Measurements from ENCODE around the gene GPR142. TPM values are rescaled to one million over a fixed set of nuclear protein-coding genes. Genes with fewer than 3 reads are reported as not detected.

The GPR142 gene
- total and polyA plus RNA-seq, 2 of the 13 experiments (the other 11 are each of a cell fraction or from before 2014, with no cell fraction given) = not detected

GRCh38 chr17:74373838-74374606, 6.7 kb downstream of the GPR142 start (continued):
- TF ChIP-seq ZNF775 (CRISPR knock-in tag; IDR thresholded peaks at IDR 0.05; ENCODE audit: borderline replicate concordance) (no peak), ZNF550 (CRISPR knock-in tag; IDR thresholded peaks at IDR 0.05; ENCODE audit: borderline replicate concordance) (no peak), XBP1 (CRISPR knock-in tag; IDR thresholded peaks at IDR 0.05) (no peak), ZNF18 (CRISPR knock-in tag; IDR thresholded peaks at IDR 0.05; ENCODE audit: insufficient replicate concordance) (no peak), DZIP1 (CRISPR knock-in tag; IDR thresholded peaks at IDR 0.05) (no peak), JUNB (CRISPR knock-in tag; IDR thresholded peaks at IDR 0.05; ENCODE audit: borderline replicate concordance) (no peak), NKX3-1 (CRISPR knock-in tag; IDR thresholded peaks at IDR 0.05) (no peak), KDM3A (CRISPR knock-in tag; IDR thresholded peaks at IDR 0.05; ENCODE audit: low read depth) (no peak), GPBP1L1 (CRISPR knock-in tag; IDR thresholded peaks at IDR 0.05) (no peak), GATAD1 (CRISPR knock-in tag; IDR thresholded peaks at IDR 0.05) (peak; percentile 71), ZNF335 (CRISPR knock-in tag; IDR thresholded peaks at IDR 0.05) (0 out of 2 replicates have a peak, but pooled peaks have one; percentile 48), FLYWCH1 (CRISPR knock-in tag; IDR thresholded peaks at IDR 0.05) (no peak), GLI4 (CRISPR knock-in tag; IDR thresholded peaks at IDR 0.05; ENCODE audit: borderline replicate concordance) (no peak), ZNF772 (CRISPR knock-in tag; IDR thresholded peaks at IDR 0.05) (no peak), ZKSCAN8 (CRISPR knock-in tag; IDR thresholded peaks at IDR 0.05; ENCODE audit: borderline replicate concordance) (peak; percentile 87; the same call in 1 of the 2 replicates), RAD21 (CRISPR knock-in tag; IDR thresholded peaks at IDR 0.05) (peak; percentile 55; the same call in 1 of the 2 replicates), ZNF101 (CRISPR knock-in tag; IDR thresholded peaks at IDR 0.05; ENCODE audit: borderline replicate concordance, low read depth) (no peak), ZNF280D (CRISPR knock-in tag; IDR thresholded peaks at IDR 0.05) (peak; percentile 80), ZC3H13 (CRISPR knock-in tag; IDR thresholded peaks at IDR 0.05) (peak; percentile 38; the same call in 1 of the 2 replicates), HOXA9 (CRISPR knock-in tag; IDR thresholded peaks at IDR 0.05; ENCODE audit: borderline replicate concordance) (no peak), KLF11 (CRISPR knock-in tag; IDR thresholded peaks at IDR 0.05) (no peak), RFXANK (CRISPR knock-in tag; IDR thresholded peaks at IDR 0.05) (no peak)

All from HepG2 (cell line).